GM21390 (cell line): ENCODE data around the gene SLC22A3.

Source experiments
- ATAC-seq: cut with Tn5 transposase; IDR thresholded peaks from one replicate; pipeline ENCODE4 v1.9.1; 2021; ENCODE audit not compliant: unreplicated experiment

SLC22A3 gene

GRCh38 chr6:160408528-160408927, 60.4 kb downstream of the SLC22A3 start:
- ATAC-seq: no peak

DNA sequence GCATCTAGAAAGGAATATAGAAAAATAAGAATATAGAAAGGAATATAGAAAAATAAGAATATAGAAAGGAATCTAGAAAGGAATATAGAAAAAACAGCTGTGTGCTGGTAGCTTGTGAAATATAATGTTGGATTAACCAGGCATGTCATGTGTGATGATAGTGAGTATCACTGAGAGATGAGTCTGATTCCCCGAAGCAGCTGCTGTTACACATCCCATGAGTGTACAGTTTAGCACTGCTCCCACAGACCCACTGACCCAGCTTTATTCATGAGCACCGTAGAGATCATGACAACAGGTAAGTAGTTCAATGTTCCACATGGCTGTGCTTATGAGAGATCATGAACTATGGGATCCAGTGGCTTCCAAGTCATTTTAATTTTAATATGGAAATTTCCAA, 64.8 kb downstream of the SLC22A3 start:
- no peak for ATAC-seq

DNA sequence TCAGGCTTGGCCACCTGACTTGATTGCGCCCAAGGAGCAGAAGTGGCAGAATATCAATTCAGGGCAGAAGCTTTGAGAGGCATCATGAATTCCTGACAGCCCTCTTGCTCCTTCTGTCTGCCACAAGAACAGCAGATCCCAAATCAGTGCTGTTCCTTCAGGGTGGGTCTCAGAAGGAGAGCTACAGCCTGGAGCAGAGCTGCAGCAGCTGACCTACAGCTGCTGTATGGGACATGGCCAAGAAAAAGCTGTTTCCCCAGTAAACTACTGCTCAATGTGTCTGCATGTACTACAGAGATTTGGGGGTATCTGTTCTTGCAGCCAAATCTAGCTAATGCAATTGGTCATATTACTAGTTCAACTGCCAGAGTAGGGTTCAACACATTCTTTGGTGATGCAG, 69.0 kb downstream of the SLC22A3 start:
- ATAC-seq: no peak

- ATAC-seq: no peak
Measured at GRCh38 chr6:160417550-160417949, 69.4 kb downstream of the SLC22A3 start.

- ATAC-seq: no peak
Measured at GRCh38 chr6:160418370-160418769, 70.2 kb downstream of the SLC22A3 start.

DNA sequence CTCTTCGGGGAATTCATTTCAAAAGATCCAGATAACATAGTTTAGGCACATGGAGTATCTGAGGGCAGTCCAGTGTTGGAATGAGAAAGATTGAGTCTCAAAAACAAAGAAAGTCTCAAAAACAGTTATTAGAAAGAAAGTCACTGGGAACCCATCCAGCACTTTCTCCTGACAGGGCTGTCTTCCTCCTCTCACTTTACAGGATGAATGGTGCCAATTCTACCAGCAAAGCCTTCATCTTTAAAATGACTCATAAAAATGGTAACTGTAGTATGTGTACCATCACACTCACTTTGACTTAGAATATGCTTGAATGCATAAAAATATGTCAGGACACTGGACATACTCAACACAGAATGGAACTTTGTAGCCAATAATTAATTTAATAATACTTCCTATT, 71.3 kb downstream of the SLC22A3 start:
- no peak for ATAC-seq

GRCh38 chr6:160420253-160420968, 72.2 kb downstream of the SLC22A3 start:
- no peak for ATAC-seq

GRCh38 chr6:160420969-160421556, 72.9 kb downstream of the SLC22A3 start:
- no peak for ATAC-seq

GRCh38 chr6:160421854-160422253, 73.7 kb downstream of the SLC22A3 start:
- ATAC-seq: no peak

DNA sequence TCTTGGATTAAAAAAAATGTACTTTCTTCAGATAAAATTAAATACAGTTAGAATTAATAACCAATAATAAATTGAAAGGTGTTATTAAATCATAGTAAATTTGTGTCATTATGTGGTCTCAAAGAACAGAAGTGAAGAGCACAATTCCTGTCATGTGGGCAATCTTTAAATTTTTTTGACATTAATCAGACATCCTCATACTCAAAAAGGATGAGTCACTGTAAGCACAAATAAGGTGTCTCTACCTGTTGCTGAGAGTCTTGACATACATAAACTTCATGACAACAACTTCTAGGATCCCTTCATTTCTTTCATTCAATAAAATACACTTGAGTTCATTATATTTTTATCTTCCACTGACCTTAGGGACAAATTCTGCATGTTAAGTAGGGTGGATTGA, 76.1 kb downstream of the SLC22A3 start:
- ATAC-seq: no peak

DNA sequence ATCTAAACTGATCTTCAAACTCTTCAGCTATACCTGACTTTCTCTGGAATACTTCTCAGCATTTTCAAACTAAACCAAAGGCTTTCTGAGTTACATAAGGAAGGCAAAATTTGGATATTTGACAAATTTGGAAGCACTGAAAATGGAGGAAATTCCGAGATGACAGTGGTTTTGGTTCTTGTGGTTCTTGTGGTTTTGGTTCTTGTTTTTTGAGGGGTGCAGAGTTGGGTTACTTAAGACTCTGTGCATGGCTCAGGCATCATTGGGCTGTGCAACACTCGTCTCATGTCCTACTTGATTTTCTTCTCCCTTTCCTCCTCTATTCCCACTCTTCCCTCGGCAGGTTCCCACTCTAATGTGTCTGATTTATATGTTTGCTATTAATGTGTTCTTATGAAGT, 78.0 kb downstream of the SLC22A3 start:
- ATAC-seq: no peak

- no peak for ATAC-seq
Measured at GRCh38 chr6:160427312-160428068, 79.3 kb downstream of the SLC22A3 start.

GRCh38 chr6:160428069-160428430, 79.9 kb downstream of the SLC22A3 start:
- ATAC-seq: no peak

DNA sequence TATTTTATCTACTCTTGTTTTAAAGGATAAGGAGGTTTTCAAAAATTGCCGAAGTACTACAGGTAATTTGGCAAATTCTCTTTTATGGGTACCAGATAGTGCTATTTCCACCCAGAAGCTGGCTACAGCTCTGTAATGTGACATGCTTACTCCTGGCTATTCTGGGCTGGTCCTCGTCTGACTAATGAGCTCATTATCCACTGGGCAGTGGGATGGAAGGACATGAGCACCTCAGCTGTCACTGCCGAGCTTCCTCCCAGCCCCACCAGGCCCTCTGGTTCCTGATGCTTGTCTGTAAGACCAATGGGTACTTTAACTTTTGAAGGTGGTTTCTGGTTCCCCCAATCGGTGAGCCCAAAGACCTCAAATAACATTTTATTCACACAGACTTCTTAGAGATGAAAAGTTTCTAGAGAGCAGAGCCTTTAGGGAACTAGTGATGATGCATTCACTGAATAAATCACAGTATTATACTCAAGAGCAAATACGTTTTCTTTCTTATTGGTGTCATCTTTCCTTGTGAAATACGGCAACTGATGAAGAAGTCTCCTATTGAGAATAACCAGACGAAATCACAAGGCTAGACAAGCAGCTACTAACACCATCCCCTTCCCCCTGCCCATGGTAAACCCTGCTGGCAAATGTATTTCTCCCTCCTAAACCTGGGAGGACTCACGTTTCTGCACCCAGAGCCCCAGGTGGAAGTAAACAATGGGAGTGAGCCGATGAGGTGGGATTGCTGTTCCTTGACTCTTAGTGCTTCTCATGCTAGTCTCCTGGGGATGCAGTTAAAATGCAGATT, 80.8 kb downstream of the SLC22A3 start:
- no peak for ATAC-seq

- no peak for ATAC-seq
Measured at GRCh38 chr6:160429620-160429895, 81.4 kb downstream of the SLC22A3 start.

GRCh38 chr6:160430203-160430602, 82.0 kb downstream of the SLC22A3 start:
- ATAC-seq: no peak

DNA sequence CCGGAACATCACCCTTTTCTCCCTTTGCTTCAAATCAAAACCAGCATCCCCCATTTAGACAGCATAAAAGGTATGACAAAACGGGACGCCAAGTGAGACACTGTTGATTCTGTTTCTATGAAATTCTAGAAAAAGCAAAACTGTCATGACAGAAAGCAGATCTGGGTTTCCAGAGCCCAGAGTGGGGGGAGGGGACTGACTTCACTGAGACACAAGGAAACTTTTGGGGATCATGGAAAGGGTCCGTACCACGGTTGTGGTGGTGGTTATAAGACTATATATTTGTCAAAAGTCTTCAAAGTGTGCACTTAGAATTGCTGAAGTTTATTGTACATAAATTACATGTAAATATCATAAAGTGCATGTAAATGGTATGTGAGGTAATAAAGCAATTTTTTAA, 82.6 kb downstream of the SLC22A3 start:
- no peak for ATAC-seq

DNA sequence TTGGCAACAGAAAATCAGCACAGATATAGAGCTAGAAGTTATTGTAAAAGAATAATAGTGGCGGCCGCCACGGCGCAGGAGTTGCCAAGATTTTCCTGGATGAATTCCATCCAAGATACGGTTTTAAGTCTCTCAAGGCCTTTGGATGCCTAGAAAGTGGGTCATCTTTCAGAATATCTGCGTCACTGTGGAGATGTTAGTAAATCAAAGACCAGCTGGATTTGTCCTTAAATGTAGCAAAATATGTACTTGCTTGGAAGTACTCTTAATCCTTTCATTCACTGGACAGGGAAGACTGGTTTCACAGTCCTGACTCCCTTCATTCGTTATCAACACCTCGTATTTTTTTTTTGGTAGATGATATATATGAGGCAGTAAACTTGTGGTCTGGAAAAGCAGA, 83.0 kb downstream of the SLC22A3 start:
- no peak for ATAC-seq

DNA sequence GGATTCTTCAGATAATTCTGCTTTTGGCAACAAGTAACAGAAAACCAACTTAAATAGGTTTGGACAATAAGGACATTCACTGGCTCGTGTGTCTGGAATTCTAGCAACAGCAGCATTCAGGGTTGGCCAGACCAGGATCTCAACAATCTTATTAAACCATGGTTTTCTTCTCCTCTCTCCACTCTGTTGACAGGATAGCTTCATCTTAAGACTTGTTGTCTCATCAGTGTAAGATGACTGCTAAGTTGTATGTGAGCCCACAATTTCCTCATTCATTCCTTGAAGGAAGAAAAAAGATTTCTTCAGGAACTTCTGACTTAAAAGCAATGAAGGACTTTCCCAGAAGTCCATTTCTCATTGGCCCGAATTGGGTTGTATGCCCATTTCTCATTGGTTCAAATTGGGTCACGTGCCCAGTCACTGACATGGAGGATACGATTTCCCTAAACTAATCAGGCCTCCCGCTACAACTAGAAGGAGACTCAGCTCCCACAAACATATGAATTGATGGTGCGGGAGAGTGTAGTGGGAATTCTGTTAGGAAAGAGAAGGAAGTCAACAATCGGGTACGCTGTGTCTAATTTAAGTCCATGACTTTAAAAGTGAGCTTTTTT, 83.7 kb downstream of the SLC22A3 start:
- ATAC-seq: no peak

GRCh38 chr6:160435935-160436334, 87.8 kb downstream of the SLC22A3 start:
- no peak for ATAC-seq

- ATAC-seq: no peak
Measured at GRCh38 chr6:160437154-160437553, 89.0 kb downstream of the SLC22A3 start.
